GOT3 (cell line): ENCODE results near the gene ZNF77.
"Not testable (repeated sequence)": the region's sequence is repeated elsewhere in the genome, so short reads cannot be mapped to it uniquely, and the experiment has no call there.

Source experiments
- DNase-seq: peaks from one replicate; lab custom pipeline; 2025; ENCODE audit warnings: mixed read lengths; lab: John Stamatoyannopoulos, UW

The ZNF77 gene

GRCh38 chr19:2917275-2918184 is 27.2 kb downstream of the ZNF77 start:
- no peak for DNase-seq

- DNase-seq, result no peak
Measured at GRCh38 chr19:2912306-2912705, 32.5 kb downstream of the ZNF77 start.

- no peak for DNase-seq
Measured at GRCh38 chr19:2906631-2907195, 38.1 kb downstream of the ZNF77 start.

GRCh38 chr19:2905918-2906519 is 38.8 kb downstream of the ZNF77 start:
- no peak for DNase-seq

GRCh38 chr19:2903326-2903725 is 41.4 kb downstream of the ZNF77 start:
- not testable (repeated sequence) for DNase-seq

- no peak for DNase-seq
Measured at GRCh38 chr19:2902590-2903218, 42.1 kb downstream of the ZNF77 start.

DNA sequence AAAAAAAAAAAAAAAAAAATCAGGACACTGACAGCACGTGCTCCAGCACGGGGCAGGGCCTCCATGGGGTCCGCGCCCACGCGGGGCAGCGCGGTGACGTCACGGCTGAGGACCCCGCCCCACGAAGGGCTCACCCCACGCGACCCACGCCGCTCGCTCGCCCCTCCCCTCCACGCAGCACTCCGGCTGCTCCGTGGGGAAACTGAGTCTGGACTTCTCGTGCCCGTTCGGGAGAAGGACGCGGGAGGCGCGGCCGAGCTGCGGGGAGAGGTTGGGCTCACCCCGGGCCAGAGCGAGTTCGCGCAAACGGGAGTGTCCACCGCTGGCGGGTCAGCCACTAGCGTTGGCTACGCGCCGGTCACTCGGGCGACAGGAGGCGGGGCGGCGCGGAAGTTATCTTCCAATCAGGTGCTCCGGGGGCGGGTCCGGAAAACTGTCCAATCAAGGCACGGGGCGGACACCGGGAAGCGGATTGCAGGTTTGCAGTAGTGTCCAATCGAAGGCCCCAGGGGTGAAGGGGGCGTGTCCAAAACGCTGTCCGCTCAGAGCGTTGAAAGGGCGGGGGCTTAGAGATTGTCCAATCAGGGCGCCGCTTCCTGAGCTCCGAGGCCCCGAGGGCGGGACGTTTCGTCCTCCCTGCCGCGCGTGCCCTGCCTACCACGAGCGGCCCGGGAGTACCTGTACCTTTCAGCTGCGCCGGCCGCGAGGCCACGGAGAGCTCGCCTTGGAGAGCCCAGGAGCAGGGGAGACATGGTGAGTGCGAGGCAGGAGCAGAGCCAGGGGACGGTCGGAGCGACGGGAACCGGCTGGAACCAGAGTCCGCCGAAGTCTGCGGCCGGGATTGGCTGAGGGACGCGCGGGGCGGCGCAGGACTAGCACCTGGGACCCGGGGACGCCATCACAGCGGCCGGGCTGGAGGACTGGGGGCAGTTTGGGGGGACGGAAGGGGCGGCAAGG is 44.2 kb downstream of the ZNF77 start, which contains the start of gene ZNF57:
ZNF57 (plus strand) TSS at position 633 of the 957 bp plus-strand sequence; CDS start at position 751, 118 bp downstream.
- DNase-seq, result peak; percentile 88

DNA sequence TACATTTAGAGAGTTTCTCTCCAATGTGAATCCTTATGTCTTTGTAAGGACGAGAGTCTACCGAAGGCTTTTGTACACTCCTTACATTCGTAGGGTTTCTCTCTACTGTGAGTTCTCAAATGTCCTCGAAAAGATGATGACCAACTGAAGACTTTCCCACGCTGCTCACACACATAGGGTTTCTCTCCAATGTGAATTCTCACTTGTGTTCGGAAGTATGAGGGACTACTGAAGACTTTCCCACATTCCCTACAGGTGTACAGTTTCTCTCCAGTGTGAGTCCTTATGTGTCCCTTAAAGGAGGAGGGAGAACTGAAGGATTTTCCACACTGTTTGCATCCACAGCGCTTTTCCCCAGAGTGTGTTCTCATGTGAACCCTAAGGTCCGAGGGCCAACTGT is 48.1 kb downstream of the ZNF77 start:
- DNase-seq, result no peak

DNA sequence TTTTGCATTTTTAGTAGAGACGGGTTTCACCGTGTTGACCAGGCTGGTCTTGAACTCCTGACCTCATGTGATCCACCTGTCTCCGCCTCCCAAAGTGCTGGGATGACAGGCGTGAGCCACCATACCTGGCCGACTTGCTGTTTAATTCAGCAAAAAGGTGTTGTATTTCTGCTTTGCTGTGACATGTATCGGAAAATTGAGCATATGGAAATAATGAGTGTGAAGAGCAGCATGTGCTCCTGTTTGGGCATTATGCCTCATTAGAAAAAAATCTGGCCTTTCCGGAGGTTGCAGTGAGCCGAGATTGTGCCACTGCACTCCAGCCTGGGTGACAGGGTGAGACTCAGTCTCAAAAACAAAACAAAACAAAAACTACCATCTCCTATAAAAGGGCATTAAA is 54.2 kb downstream of the ZNF77 start:
- not testable (repeated sequence) for DNase-seq

- no peak for DNase-seq
Measured at GRCh38 chr19:2888731-2889224, 56.0 kb downstream of the ZNF77 start.

GRCh38 chr19:2887391-2887914 is 57.3 kb downstream of the ZNF77 start:
- peak; percentile 36 for DNase-seq

- DNase-seq, result no peak
Measured at GRCh38 chr19:2885736-2886135, 59.0 kb downstream of the ZNF77 start.

GRCh38 chr19:2883686-2884439 is 60.9 kb downstream of the ZNF77 start:
- DNase-seq, result no peak
